ENCODE results near the gene FAM83E. TPM values are rescaled to one million over a fixed set of nuclear protein-coding genes. Genes with fewer than 3 reads are reported as not detected.

FAM83E gene
- polyA plus RNA-seq, 1 experiment: not detected

- Histone ChIP-seq H3K27me3 (ENCODE audit: control insufficient read depth, insufficient read depth, low read length) (no peaks in the 10 kb centered on the region), H3K9me3 (ENCODE audit: control insufficient read depth, insufficient read depth, low read length) (peaks cover 5% of the 10 kb centered on the region; the same call in 1 of the 2 replicates), H3K4me3 (ENCODE audit: low read depth, low read length) (no peak overlapping the region), H3K27ac (ENCODE audit: low read depth, low read length) (no peak overlapping the region)
- ChIA-PET CTCF (interaction anchor here (1.0 kb wide), 1 partner anchor 12 kb away, joined by 3 read pairs; no protein-coding TSS in a partner anchor), POLR2A (interaction anchor here (0.9 to 2.2 kb wide), 3 partner anchors 11 to 16 kb away, joined by 3 to 14 read pairs (median 6); partner anchors contain the start of genes CA11, RPL18 and SPHK2)
- TF ChIP-seq CTCF (IDR thresholded peaks at IDR 0.05; ENCODE audit: low read depth, low read length): no peak
- DNase-seq (ENCODE audit: low read depth, low spot score): no peak
These were observed 14.9 kb upstream of the FAM83E start for GRCh38 chr19:48629599-48630295.

- Histone ChIP-seq H3K4me3 (ENCODE audit: low read depth, low read length) (no peak overlapping the region), H3K27me3 (ENCODE audit: control insufficient read depth, insufficient read depth, low read length) (no peaks in the 10 kb centered on the region), H3K27ac (ENCODE audit: low read depth, low read length) (no peak overlapping the region), H3K9me3 (ENCODE audit: control insufficient read depth, insufficient read depth, low read length) (peaks cover 5% of the 10 kb centered on the region; the same call in 1 of the 2 replicates)
- ChIA-PET CTCF (no interaction called here), POLR2A (interaction anchor here (0.9 to 2.2 kb wide), 2 partner anchors 10 to 12 kb away, joined by 3 to 14 read pairs; partner anchors contain the start of genes RPL18 and SPHK2)
- DNase-seq (ENCODE audit: low read depth, low spot score): no peak
- TF ChIP-seq CTCF (IDR thresholded peaks at IDR 0.05; ENCODE audit: low read depth, low read length): no peak
These were observed 14.4 kb upstream of the FAM83E start for GRCh38 chr19:48629297-48629598.

- no peak for TF ChIP-seq CTCF (IDR thresholded peaks at IDR 0.05; ENCODE audit: low read depth, low read length)
- H3K27me3 ChIP-seq (ENCODE audit: control insufficient read depth, insufficient read depth, low read length): no peaks in the 10 kb centered on the region
- POLR2A ChIA-PET: interaction anchor here (1.1 to 2.2 kb wide), 2 partner anchors 9 kb away, joined by 5 to 14 read pairs; partner anchors contain the start of genes RPL18 and SPHK2
- H3K9me3 ChIP-seq (ENCODE audit: control insufficient read depth, insufficient read depth, low read length): peaks cover 5% of the 10 kb centered on the region; the same call in 1 of the 2 replicates
- no peak overlapping the region for H3K27ac ChIP-seq (ENCODE audit: low read depth, low read length)
- no peak for DNase-seq (ENCODE audit: low read depth, low spot score)
- no peak overlapping the region for H3K4me3 ChIP-seq (ENCODE audit: low read depth, low read length)
- CTCF ChIA-PET: no interaction called here
These were observed 13.8 kb upstream of the FAM83E start for GRCh38 chr19:48628486-48629296.

DNA sequence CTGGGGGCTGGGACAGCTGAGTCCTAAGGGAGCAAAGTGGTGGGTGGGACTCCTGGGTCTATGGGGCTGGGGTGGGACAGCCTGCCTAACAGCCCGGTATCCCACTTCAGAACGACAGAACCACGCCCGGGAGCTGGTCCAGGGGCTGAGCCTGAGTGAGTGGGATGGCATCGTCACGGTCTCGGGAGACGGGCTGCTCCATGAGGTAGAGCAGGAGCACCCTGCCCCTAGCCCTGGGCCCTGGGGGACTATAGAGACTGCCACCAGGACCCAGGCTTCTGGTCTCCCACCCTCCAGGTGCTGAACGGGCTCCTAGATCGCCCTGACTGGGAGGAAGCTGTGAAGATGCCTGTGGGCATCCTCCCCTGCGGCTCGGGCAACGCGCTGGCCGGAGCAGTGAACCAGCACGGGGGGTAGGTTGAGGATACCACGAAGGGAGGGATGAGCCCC lies 13.0 kb upstream of the FAM83E start:
- no peak for TF ChIP-seq CTCF (IDR thresholded peaks at IDR 0.05; ENCODE audit: low read depth, low read length)
- CTCF ChIA-PET: interaction anchor here (1.0 kb wide), 1 partner anchor 44 kb away, joined by 3 read pairs; no protein-coding TSS in a partner anchor
- no peak overlapping the region for H3K27ac ChIP-seq (ENCODE audit: low read depth, low read length)
- no peaks in the 10 kb centered on the region for H3K27me3 ChIP-seq (ENCODE audit: control insufficient read depth, insufficient read depth, low read length)
- no peak for DNase-seq (ENCODE audit: low read depth, low spot score)
- H3K4me3 ChIP-seq (ENCODE audit: low read depth, low read length): no peak overlapping the region
- peaks cover 5% of the 10 kb centered on the region; the same call in 1 of the 2 replicates for H3K9me3 ChIP-seq (ENCODE audit: control insufficient read depth, insufficient read depth, low read length)
- POLR2A ChIA-PET: interaction anchor here (1.1 kb wide), 1 partner anchor 9 kb away, joined by 5 read pairs; the partner anchor contains the start of genes RPL18 and SPHK2

Data from AG04450 (cell line).